Colon (tissue), 2 donors: ENCODE results near the gene HEYL.

Experiments
- FAIRE-seq: peaks from 2 replicates; lab custom pipeline; 2012; peaks lifted over from hg19 to GRCh38; lab: Jason Lieb, UNC
- donor health status: control.
- donor health status: control.

The HEYL gene

GRCh38 chr1:39639305-39640130 lies at the start of gene HEYL:
HEYL (minus strand) TSS chr1:39639643; CDS start chr1:39639625, 18 bp downstream.
- no peak for FAIRE-seq

- no peak for FAIRE-seq
These were observed 49.8 kb upstream of the HEYL start for GRCh38 chr1:39689214-39689613.

GRCh38 chr1:39688706-39689105 lies 49.3 kb upstream of the HEYL start:
- FAIRE-seq, result no peak

GRCh38 chr1:39687243-39687642 lies 47.8 kb upstream of the HEYL start:
- FAIRE-seq, result no peak

- no peak for FAIRE-seq
These were observed 45.6 kb upstream of the HEYL start for GRCh38 chr1:39685071-39685470.

GRCh38 chr1:39684313-39684664 lies 44.8 kb upstream of the HEYL start:
- FAIRE-seq, result no peak

GRCh38 chr1:39683591-39684312 lies 44.3 kb upstream of the HEYL start:
- FAIRE-seq, result no peak

- FAIRE-seq, result no peak
These were observed 42.6 kb upstream of the HEYL start for GRCh38 chr1:39681999-39682398.

GRCh38 chr1:39681294-39681693 lies 41.9 kb upstream of the HEYL start:
- no peak for FAIRE-seq

GRCh38 chr1:39680751-39681150 lies 41.3 kb upstream of the HEYL start:
- no peak for FAIRE-seq

GRCh38 chr1:39679821-39680220 lies 40.4 kb upstream of the HEYL start:
- no peak for FAIRE-seq

GRCh38 chr1:39678889-39679288 lies 39.4 kb upstream of the HEYL start:
- FAIRE-seq, result no peak

- FAIRE-seq, result no peak
These were observed 38.2 kb upstream of the HEYL start for GRCh38 chr1:39677645-39678044.

GRCh38 chr1:39676948-39677548 lies 37.6 kb upstream of the HEYL start:
- FAIRE-seq, result no peak

- FAIRE-seq, result no peak
These were observed 35.8 kb upstream of the HEYL start for GRCh38 chr1:39675220-39675619.

- no peak for FAIRE-seq
These were observed 33.8 kb upstream of the HEYL start for GRCh38 chr1:39673215-39673614.

GRCh38 chr1:39672551-39672947 lies 33.1 kb upstream of the HEYL start:
- no peak for FAIRE-seq

- FAIRE-seq, result no peak
These were observed 32.5 kb upstream of the HEYL start, which contains the start of gene NT5C1A for GRCh38 chr1:39671793-39672550. NT5C1A (minus strand) TSS chr1:39672107; CDS start chr1:39672038, 69 bp downstream.

GRCh38 chr1:39671433-39671792 lies 32.0 kb upstream of the HEYL start:
- no peak for FAIRE-seq

GRCh38 chr1:39670689-39671088 lies 31.2 kb upstream of the HEYL start:
- FAIRE-seq, result no peak

- FAIRE-seq, result no peak
These were observed 29.5 kb upstream of the HEYL start for GRCh38 chr1:39668894-39669293.

- FAIRE-seq, result no peak
These were observed 28.7 kb upstream of the HEYL start for GRCh38 chr1:39668111-39668510.
